ENCODE measurements around the gene E2F4. TPM values are rescaled to one million over a fixed set of nuclear protein-coding genes. Genes with fewer than 3 reads are reported as not detected.

Gene E2F4
- total RNA-seq, 1 experiment from 2014 or later, result 114 TPM

DNA sequence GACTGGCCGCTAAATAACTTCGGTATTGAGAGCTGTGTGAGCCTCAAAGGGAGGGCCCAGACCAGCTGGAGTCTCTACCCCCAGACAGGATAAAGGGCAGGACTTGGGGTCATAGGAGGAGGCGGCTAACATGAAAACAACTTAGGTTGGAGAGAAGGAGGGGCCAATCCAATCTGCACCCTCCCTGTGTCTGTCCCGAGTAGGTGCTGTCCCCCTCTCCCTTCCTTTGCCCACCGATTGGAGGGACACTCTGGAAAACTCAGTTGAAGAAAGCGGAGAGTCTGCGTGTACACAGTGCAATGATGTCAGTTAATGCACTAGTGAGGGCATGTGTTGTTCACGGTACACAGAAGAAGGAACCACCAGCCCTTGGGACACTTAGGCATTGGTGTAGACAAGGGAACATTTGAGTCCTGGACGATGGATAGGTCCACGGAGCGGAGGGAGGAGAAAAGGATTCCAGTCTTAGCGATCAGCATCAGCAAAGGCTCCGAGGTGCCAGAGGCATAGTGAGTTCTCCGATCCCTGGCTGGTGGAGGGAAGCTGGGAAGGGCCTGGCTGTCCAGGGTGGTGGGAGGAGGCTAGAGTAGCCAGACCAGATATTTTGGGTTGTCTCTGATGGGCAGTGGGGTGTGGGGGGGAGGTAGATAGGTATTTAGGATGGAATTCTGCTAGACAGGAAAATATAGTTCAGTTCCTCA, 20.9 kb upstream of the E2F4 start:
- Histone ChIP-seq H4K20me1 (ENCODE audit: insufficient read depth) (no peaks in the 10 kb centered on the region), H3K79me2 (ENCODE audit: insufficient read depth, low read length) (peaks cover 8% of the 10 kb centered on the region; the same call in 1 of the 2 replicates), H3K4me1 (ENCODE audit: control insufficient read depth in 1 of 2, insufficient read depth in 2 of 2, low read length in 2 of 2) (peaks cover 42 to 65% of the 10 kb centered on the region in 2 experiments), H3K36me3 (ENCODE audit: control insufficient read depth in 1 of 2, insufficient read depth in 2 of 2, low read length in 2 of 2) (0 out of 4 replicates have a peak, but pooled peaks cover 0 to 6% of the 10 kb centered on the region in 2 experiments), H3K27me3 (ENCODE audit: insufficient read depth, low read length) (no peaks in the 10 kb centered on the region), H3K27ac (ENCODE audit: low read depth, low read length) (peak overlapping the region; percentile 81), H3K9me3 (ENCODE audit: control insufficient read depth in 1 of 2, insufficient read depth in 1 of 2, low read depth in 1 of 2, low read length in 2 of 2) (no peaks in the 10 kb centered on the region), H2AFZ (ENCODE audit: low read depth, low read length, poor library complexity, severe bottlenecking) (no peak overlapping the region), H3K9ac (ENCODE audit: low read length) (peak overlapping the region; percentile 90), H3K4me3 (replicated peaks in 1 of 2; ENCODE audit: low read depth in 1 of 2, low read length in 2 of 2) (peak overlapping the region; percentile 64 to 75), H3K9me2 (ENCODE audit: insufficient read depth) (no peaks in the 10 kb centered on the region), H3K4me2 (ENCODE audit: low read length) (peak overlapping the region; percentile 100)
- DNase-seq (ENCODE audit: low read depth, low spot score) (no peak), ATAC-seq (peak; percentile 2)
- ChIA-PET RAD21 (ENCODE audit: low non-redundant PET in 1 of 2, low total read pairs in 2 of 2, uncharacterized antibody in 2 of 2, unreplicated experiment in 2 of 2) (interaction anchor here (0.7 to 1.7 kb wide), 3 partner anchors 20 to 153 kb away, joined by 3 to 6 read pairs (median 3); partner anchors contain the start of gene B3GNT9 (in 1 of the 2)), CTCF (interaction anchor here (1.0 to 5.6 kb wide), 9 partner anchors 12 to 224 kb away, joined by 4 to 52 read pairs (median 6); partner anchors contain the start of genes CES3, FBXL8, FHOD1 and TRADD), POLR2A (interaction anchor here (0.6 to 2.1 kb wide), 7 partner anchors 7 to 287 kb away, joined by 3 to 17 read pairs (median 4); partner anchors contain the start of genes FBXL8, TMEM208 and TRADD)
- BruUV-seq (replicated peaks), result TSS peak; percentile 27
- intact Hi-C loops (cut with micrococcal nuclease), result no loop called here
- TF ChIP-seq TCF7L2 (IDR thresholded peaks at IDR 0.05; ENCODE audit: borderline replicate concordance, extremely low read depth, insufficient read depth, insufficient read length) (peak; percentile 36), RAD21 (IDR thresholded peaks at IDR 0.05; ENCODE audit: low read depth) (no peak)

DNA sequence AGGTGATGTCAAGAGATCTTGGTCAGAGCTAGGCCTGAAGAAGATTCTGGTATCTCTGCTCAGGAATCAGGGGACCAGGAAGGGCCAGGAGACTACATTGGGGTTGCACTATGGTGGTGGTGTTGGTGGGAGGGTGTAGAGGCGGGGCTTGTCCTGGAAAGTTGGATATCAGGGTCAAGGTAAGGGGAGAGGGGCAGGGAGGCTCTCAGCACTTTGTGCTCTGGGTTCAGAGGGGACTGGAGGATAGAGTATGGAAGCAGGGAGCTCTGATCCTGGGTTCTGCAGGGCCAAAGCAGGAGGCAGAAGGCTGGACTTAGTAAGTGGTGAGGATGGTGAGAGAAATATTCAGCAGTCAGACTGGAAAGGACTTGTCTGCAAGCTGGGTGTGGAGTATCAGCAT, 18.6 kb upstream of the E2F4 start:
- Histone ChIP-seq H3K9me2 (ENCODE audit: insufficient read depth) (no peaks in the 10 kb centered on the region), H3K9me3 (ENCODE audit: control insufficient read depth in 1 of 2, insufficient read depth in 1 of 2, low read depth in 1 of 2, low read length in 2 of 2) (no peaks in the 10 kb centered on the region), H3K36me3 (ENCODE audit: control insufficient read depth in 1 of 2, insufficient read depth in 2 of 2, low read length in 2 of 2) (0 out of 4 replicates have a peak, but pooled peaks cover 0 to 6% of the 10 kb centered on the region in 2 experiments), H3K9ac (ENCODE audit: low read length) (peak overlapping the region; percentile 84), H3K4me1 (ENCODE audit: control insufficient read depth in 1 of 2, insufficient read depth in 2 of 2, low read length in 2 of 2) (peaks cover 53 to 86% of the 10 kb centered on the region in 2 experiments), H3K79me2 (ENCODE audit: insufficient read depth, low read length) (peaks cover 8% of the 10 kb centered on the region; the same call in 1 of the 2 replicates), H2AFZ (ENCODE audit: low read depth, low read length, poor library complexity, severe bottlenecking) (no peak overlapping the region), H4K20me1 (ENCODE audit: insufficient read depth) (no peaks in the 10 kb centered on the region), H3K4me2 (ENCODE audit: low read length) (peak overlapping the region; percentile 75), H3K27ac (ENCODE audit: low read depth, low read length) (peak overlapping the region; percentile 97), H3K4me3 (replicated peaks in 1 of 2; ENCODE audit: low read depth in 1 of 2, low read length in 2 of 2) (peak overlapping the region; percentile 67 to 70), H3K27me3 (ENCODE audit: insufficient read depth, low read length) (no peaks in the 10 kb centered on the region)
- intact Hi-C loops (cut with micrococcal nuclease), result loop anchor here (1.0 kb wide), 1 partner anchor 158 kb away; no protein-coding TSS in a partner anchor
- ATAC-seq, result no peak
- POLR2A ChIA-PET, result interaction anchor here (1.1 to 2.0 kb wide), 3 partner anchors 10 to 18 kb away, joined by 3 to 11 read pairs (median 4); partner anchors contain the start of gene MATCAP1
- DNase-seq (ENCODE audit: low read depth, low spot score), result no peak
- RAD21 ChIA-PET (ENCODE audit: low non-redundant PET in 1 of 2, low total read pairs in 2 of 2, uncharacterized antibody in 2 of 2, unreplicated experiment in 2 of 2), result interaction anchor here in 1 of 2 experiments (1.2 kb wide), 1 partner anchor 155 kb away, joined by 3 read pairs; no protein-coding TSS in a partner anchor
- BruUV-seq (replicated peaks), result no TSS peak
- CTCF ChIA-PET, result interaction anchor here (0.7 to 2.2 kb wide), 4 partner anchors 13 to 155 kb away, joined by 3 to 9 read pairs (median 6); no protein-coding TSS in a partner anchor
- TF ChIP-seq, protein P1, sequence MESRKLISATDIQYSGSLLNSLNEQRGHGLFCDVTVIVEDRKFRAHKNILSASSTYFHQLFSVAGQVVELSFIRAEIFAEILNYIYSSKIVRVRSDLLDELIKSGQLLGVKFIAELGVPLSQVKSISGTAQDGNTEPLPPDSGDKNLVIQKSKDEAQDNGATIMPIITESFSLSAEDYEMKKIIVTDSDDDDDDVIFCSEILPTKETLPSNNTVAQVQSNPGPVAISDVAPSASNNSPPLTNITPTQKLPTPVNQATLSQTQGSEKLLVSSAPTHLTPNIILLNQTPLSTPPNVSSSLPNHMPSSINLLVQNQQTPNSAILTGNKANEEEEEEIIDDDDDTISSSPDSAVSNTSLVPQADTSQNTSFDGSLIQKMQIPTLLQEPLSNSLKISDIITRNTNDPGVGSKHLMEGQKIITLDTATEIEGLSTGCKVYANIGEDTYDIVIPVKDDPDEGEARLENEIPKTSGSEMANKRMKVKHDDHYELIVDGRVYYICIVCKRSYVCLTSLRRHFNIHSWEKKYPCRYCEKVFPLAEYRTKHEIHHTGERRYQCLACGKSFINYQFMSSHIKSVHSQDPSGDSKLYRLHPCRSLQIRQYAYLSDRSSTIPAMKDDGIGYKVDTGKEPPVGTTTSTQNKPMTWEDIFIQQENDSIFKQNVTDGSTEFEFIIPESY (IDR thresholded peaks at IDR 0.05; ENCODE audit: extremely low read depth, insufficient replicate concordance, low read length), result no peak
- TF ChIP-seq CBX3 (IDR thresholded peaks at IDR 0.05; ENCODE audit: low read depth) (no peak), ZNF274 (IDR thresholded peaks at IDR 0.05; ENCODE audit: low read depth, low read length) (no peak), SIN3A (IDR thresholded peaks at IDR 0.05; ENCODE audit: low read depth) (no peak), ELF1 (IDR thresholded peaks at IDR 0.05; ENCODE audit: borderline replicate concordance, low read depth) (no peak), EZH2 (IDR thresholded peaks at IDR 0.05) (no peak), FOSL1 (IDR thresholded peaks at IDR 0.05; ENCODE audit: low read depth) (no peak), SP1 (IDR thresholded peaks at IDR 0.05; ENCODE audit: low read depth) (no peak), POLR2A (IDR thresholded peaks at IDR 0.05; ENCODE audit: borderline replicate concordance, extremely low read depth, insufficient read depth, insufficient read length) (no peak), RAD21 (IDR thresholded peaks at IDR 0.05; ENCODE audit: low read depth) (no peak), POLR2AphosphoS5 (IDR thresholded peaks at IDR 0.05; ENCODE audit: low read depth, low read length) (no peak)

All from HCT116 (cell line).